ENCODE results near the gene FKBP15.

GRCh38 chr9:113221003-113221799, at the start of gene FKBP15, which contains the start of gene SLC31A1:
- TF ChIP-seq CTCF (IDR thresholded peaks at IDR 0.05) (peak in 2 of 4 experiments; percentile 19 to 21), POLR2A (IDR thresholded peaks at IDR 0.05) (peak; percentile 48 to 70)

Measured in uterus (tissue), 2 donors.